Activated CD4-positive, alpha-beta T cell treated with anti-CD3 and anti-CD28 coated beads, Interleukin-2, amount 10 ng/mL, durations not matched to agents 7 days and 5 days (primary cell): Measurements from ENCODE around the gene IER2. TPM values are rescaled to one million over a fixed set of nuclear protein-coding genes. Genes with fewer than 3 reads are reported as not detected.

Experiments used
- CTCF ChIA-PET: fragments of 350-600 bp; sonication (Branson Sonifier 250); formaldehyde crosslinking; loops from one replicate; lab custom pipeline; 2021; ENCODE audit warnings: antibody characterized with exemption; lab: Charles Lee
- POLR2A ChIA-PET: fragments of 350-600 bp; sonication (Branson Sonifier 250); formaldehyde crosslinking; loops from one replicate; lab custom pipeline; 2021; ENCODE audit warnings: antibody characterized with exemption; lab: Charles Lee
- DNase-seq: peaks from one replicate; pipeline ENCODE4 v3.0.0-alpha.2; 2020
- H3K27ac Mint-ChIP-seq: one replicate; pipeline ENCODE4 v1.8.0; 2021; ENCODE audit warnings: mild to moderate bottlenecking, moderate library complexity, mixed read lengths
- H3K27me3 Mint-ChIP-seq: one replicate; pipeline ENCODE4 v1.8.0; 2021; ENCODE audit warnings: mixed read lengths
- H3K36me3 Mint-ChIP-seq: one replicate; pipeline ENCODE4 v1.8.0; 2021; ENCODE audit warnings: low read depth, mixed read lengths
- H3K4me1 Mint-ChIP-seq: one replicate; pipeline ENCODE4 v1.8.0; 2021; ENCODE audit warnings: mixed read lengths
- H3K4me3 Mint-ChIP-seq: one replicate; pipeline ENCODE4 v1.8.0; 2021; ENCODE audit warnings: mild to moderate bottlenecking, moderate library complexity, mixed read lengths
- H3K9me3 Mint-ChIP-seq: one replicate; pipeline ENCODE4 v1.8.0; 2021; ENCODE audit warnings: mixed read lengths
- total RNA-seq, 2 experiments: library from RNA; stranded (reverse); gene quantifications; one replicate each; pipeline ENCODE4 v1.2.3, GENCODE V29; 2021

IER2 gene
- total RNA-seq, 2 experiments from 2014 or later, result 167 to 188 TPM

GRCh38 chr19:13121551-13122274 is 28.5 kb upstream of the IER2 start:
- peaks cover 43% of the 10 kb centered on the region for H3K4me1 Mint-ChIP-seq
- H3K4me3 Mint-ChIP-seq, result no peak overlapping the region
- H3K9me3 Mint-ChIP-seq, result no peaks in the 10 kb centered on the region
- POLR2A ChIA-PET, result no interaction called here
- H3K27me3 Mint-ChIP-seq, result no peaks in the 10 kb centered on the region
- peaks cover 10% of the 10 kb centered on the region for H3K36me3 Mint-ChIP-seq
- no peak for DNase-seq
- CTCF ChIA-PET, result interaction anchor here (1.5 to 1.8 kb wide), 2 partner anchors 17 to 28 kb away, joined by 4 to 5 read pairs; partner anchors contain the start of genes IER2 and STX10
- H3K27ac Mint-ChIP-seq, result peak overlapping the region; percentile 20

DNA sequence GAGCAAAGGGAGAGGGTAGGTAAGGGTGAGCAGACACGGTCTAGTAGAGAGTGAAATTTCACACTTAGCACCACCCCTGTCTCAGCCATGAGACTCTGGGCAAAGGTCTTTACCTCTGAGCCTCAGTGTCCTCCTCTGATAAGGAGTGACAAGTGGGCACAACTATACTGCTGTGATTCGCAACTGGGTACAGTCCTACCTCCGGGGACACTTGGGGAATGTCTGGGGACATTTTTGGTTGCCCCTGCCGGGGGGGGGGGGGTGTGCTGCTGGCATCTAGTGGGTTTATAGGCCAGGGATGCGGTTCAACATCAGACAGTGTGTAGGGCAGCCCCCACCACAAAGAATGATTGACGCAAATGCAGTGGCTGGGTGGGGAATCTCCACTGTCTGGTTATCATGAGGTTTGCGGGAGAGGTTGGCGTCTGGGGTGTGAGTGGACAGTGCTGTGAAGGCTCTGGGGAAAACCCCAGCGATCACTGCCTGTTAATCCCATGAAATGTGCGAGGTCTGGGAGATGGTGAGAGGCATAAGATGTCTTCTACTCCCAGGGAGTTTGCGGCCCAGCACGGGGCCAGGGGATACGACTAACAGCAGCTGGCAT is 27.8 kb upstream of the IER2 start:
- H3K27me3 Mint-ChIP-seq, result no peaks in the 10 kb centered on the region
- DNase-seq, result no peak
- H3K9me3 Mint-ChIP-seq, result no peaks in the 10 kb centered on the region
- no peak overlapping the region for H3K4me3 Mint-ChIP-seq
- H3K36me3 Mint-ChIP-seq, result peaks cover 10% of the 10 kb centered on the region
- CTCF ChIA-PET, result interaction anchor here (1.5 kb wide), 1 partner anchor 157 kb away, joined by 6 read pairs; no protein-coding TSS in a partner anchor
- no peak overlapping the region for H3K27ac Mint-ChIP-seq
- peaks cover 43% of the 10 kb centered on the region for H3K4me1 Mint-ChIP-seq
- POLR2A ChIA-PET, result no interaction called here

- H3K9me3 Mint-ChIP-seq, result no peaks in the 10 kb centered on the region
- H3K27me3 Mint-ChIP-seq, result no peaks in the 10 kb centered on the region
- no peak for DNase-seq
- H3K36me3 Mint-ChIP-seq, result peaks cover 10% of the 10 kb centered on the region
- H3K27ac Mint-ChIP-seq, result no peak overlapping the region
- ChIA-PET CTCF (interaction anchor here (0.6 to 1.5 kb wide), 5 partner anchors 9 to 158 kb away, joined by 3 to 6 read pairs (median 3); partner anchors contain the start of genes IER2 and STX10), POLR2A (no interaction called here)
- no peak overlapping the region for H3K4me3 Mint-ChIP-seq
- H3K4me1 Mint-ChIP-seq, result peaks cover 43% of the 10 kb centered on the region
Measured at GRCh38 chr19:13122980-13123957, 26.9 kb upstream of the IER2 start.

DNA sequence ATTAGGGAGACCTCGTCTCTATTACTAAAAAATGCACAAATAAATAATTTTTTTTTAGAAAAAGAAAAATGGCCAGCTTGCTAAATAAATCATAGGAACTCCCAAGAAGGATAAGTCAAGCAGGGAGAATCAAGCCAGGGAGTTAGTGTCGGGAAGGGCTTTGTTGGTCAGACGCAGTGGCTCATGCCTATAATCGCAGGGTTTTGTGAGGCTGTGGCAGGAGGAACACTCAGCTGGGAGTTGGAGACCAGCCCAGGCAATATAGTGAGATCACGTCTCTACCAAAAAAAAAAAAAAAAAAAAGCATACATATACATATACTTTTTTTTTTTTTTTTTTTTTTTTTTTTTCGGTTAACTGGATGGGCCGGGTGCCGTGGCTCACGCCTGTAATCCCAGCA is 23.2 kb upstream of the IER2 start:
- POLR2A ChIA-PET, result no interaction called here
- H3K27me3 Mint-ChIP-seq, result no peaks in the 10 kb centered on the region
- no peaks in the 10 kb centered on the region for H3K9me3 Mint-ChIP-seq
- no peak overlapping the region for H3K4me3 Mint-ChIP-seq
- H3K27ac Mint-ChIP-seq, result no peak overlapping the region
- peaks cover 8% of the 10 kb centered on the region for H3K36me3 Mint-ChIP-seq
- H3K4me1 Mint-ChIP-seq, result peaks cover 31% of the 10 kb centered on the region
- CTCF ChIA-PET, result no interaction called here
- DNase-seq, result no peak

GRCh38 chr19:13127811-13128575 is 22.2 kb upstream of the IER2 start:
- POLR2A ChIA-PET, result no interaction called here
- Mint-ChIP-seq H3K27me3 (no peaks in the 10 kb centered on the region), H3K4me3 (no peak overlapping the region), H3K27ac (no peak overlapping the region), H3K36me3 (peaks cover 12% of the 10 kb centered on the region), H3K4me1 (peaks cover 32% of the 10 kb centered on the region), H3K9me3 (no peaks in the 10 kb centered on the region)
- CTCF ChIA-PET, result interaction anchor here (1.0 to 1.8 kb wide), 4 partner anchors 10 to 163 kb away, joined by 3 to 10 read pairs (median 3); partner anchors contain the start of gene NACC1
- DNase-seq, result no peak

GRCh38 chr19:13128583-13128982 is 21.6 kb upstream of the IER2 start:
- H3K36me3 Mint-ChIP-seq, result peaks cover 12% of the 10 kb centered on the region
- ChIA-PET CTCF (interaction anchor here (1.2 to 1.8 kb wide), 3 partner anchors 10 to 163 kb away, joined by 3 to 10 read pairs (median 3); partner anchors contain the start of gene NACC1), POLR2A (no interaction called here)
- no peak overlapping the region for H3K27ac Mint-ChIP-seq
- H3K4me3 Mint-ChIP-seq, result no peak overlapping the region
- DNase-seq, result no peak
- H3K27me3 Mint-ChIP-seq, result no peaks in the 10 kb centered on the region
- H3K9me3 Mint-ChIP-seq, result no peaks in the 10 kb centered on the region
- H3K4me1 Mint-ChIP-seq, result peaks cover 33% of the 10 kb centered on the region

GRCh38 chr19:13129384-13129783 is 20.8 kb upstream of the IER2 start:
- ChIA-PET POLR2A (no interaction called here), CTCF (interaction anchor here (1.8 kb wide), 2 partner anchors 11 to 164 kb away, joined by 3 to 10 read pairs; partner anchors contain the start of gene NACC1)
- H3K4me3 Mint-ChIP-seq, result no peak overlapping the region
- H3K4me1 Mint-ChIP-seq, result peaks cover 33% of the 10 kb centered on the region
- DNase-seq, result no peak
- H3K27ac Mint-ChIP-seq, result no peak overlapping the region
- H3K9me3 Mint-ChIP-seq, result no peaks in the 10 kb centered on the region
- H3K27me3 Mint-ChIP-seq, result no peaks in the 10 kb centered on the region
- H3K36me3 Mint-ChIP-seq, result peaks cover 12% of the 10 kb centered on the region

GRCh38 chr19:13130886-13131490 is 19.2 kb upstream of the IER2 start:
- H3K27ac Mint-ChIP-seq, result peak overlapping the region; percentile 54
- ChIA-PET POLR2A (no interaction called here), CTCF (interaction anchor here (0.8 to 2.1 kb wide), 6 partner anchors 11 to 26 kb away, joined by 3 to 10 read pairs (median 5); partner anchors contain the start of genes IER2, NACC1 and STX10)
- no peak for DNase-seq
- peaks cover 10% of the 10 kb centered on the region for H3K36me3 Mint-ChIP-seq
- H3K9me3 Mint-ChIP-seq, result no peaks in the 10 kb centered on the region
- H3K4me1 Mint-ChIP-seq, result peaks cover 33% of the 10 kb centered on the region
- no peak overlapping the region for H3K4me3 Mint-ChIP-seq
- H3K27me3 Mint-ChIP-seq, result no peaks in the 10 kb centered on the region

GRCh38 chr19:13132471-13133180 is 17.6 kb upstream of the IER2 start:
- ChIA-PET POLR2A (interaction anchor here (0.5 to 0.9 kb wide), 2 partner anchors 8 to 20 kb away, joined by 3 to 4 read pairs; no protein-coding TSS in a partner anchor), CTCF (interaction anchor here (0.6 to 2.1 kb wide), 12 partner anchors 9 to 155 kb away, joined by 3 to 10 read pairs (median 4); partner anchors contain the start of genes IER2, NACC1 and STX10)
- peaks cover 33% of the 10 kb centered on the region for H3K4me1 Mint-ChIP-seq
- no peaks in the 10 kb centered on the region for H3K27me3 Mint-ChIP-seq
- H3K36me3 Mint-ChIP-seq, result peaks cover 20% of the 10 kb centered on the region
- DNase-seq, result peak; percentile 66
- H3K4me3 Mint-ChIP-seq, result peak overlapping the region; percentile 30
- H3K9me3 Mint-ChIP-seq, result no peaks in the 10 kb centered on the region
- H3K27ac Mint-ChIP-seq, result peak overlapping the region; percentile 84

DNA sequence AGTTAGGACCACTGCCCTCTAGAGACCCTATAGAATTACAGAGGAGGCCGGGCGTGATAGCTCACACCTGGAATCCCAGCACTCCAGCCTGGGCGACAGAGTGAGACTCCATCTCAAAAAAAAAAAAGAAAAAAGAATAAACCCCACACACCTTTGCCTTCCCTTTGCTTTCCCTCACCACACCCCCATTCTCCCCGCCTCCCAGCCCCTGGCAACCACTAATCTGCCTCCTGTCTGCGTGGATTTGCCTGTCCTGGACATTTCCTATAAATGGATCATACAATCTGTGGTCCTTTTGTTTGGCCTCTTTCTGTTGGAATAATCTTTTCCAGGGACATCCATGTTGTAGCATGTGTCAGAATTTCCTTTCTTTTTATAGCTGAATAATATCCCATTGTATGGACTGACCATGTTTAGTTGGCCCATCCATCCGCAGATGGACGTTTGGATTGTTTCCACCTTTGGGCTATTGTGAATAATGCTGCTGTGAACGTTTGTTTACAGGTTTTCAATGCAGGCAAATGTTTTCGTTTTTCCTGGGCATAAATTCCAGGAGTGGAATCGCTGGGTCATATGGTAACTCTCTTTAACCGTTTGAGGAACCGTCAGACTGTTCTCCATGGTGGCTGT is 16.9 kb upstream of the IER2 start:
- Mint-ChIP-seq H3K4me3 (no peak overlapping the region), H3K9me3 (no peaks in the 10 kb centered on the region), H3K27me3 (no peaks in the 10 kb centered on the region), H3K27ac (no peak overlapping the region), H3K36me3 (peaks cover 23% of the 10 kb centered on the region), H3K4me1 (peaks cover 30% of the 10 kb centered on the region)
- POLR2A ChIA-PET, result no interaction called here
- DNase-seq, result no peak
- CTCF ChIA-PET, result interaction anchor here (0.7 to 1.5 kb wide), 7 partner anchors 9 to 156 kb away, joined by 3 to 6 read pairs (median 3); partner anchors contain the start of genes IER2, NACC1 and STX10
